Mesodermal cell (in vitro differentiated cells): ENCODE measurements around the gene SNCAIP.

Source experiments
- H3K27ac ChIP-seq: 2 replicates; pipeline ENCODE4 v1.7.0; 2013; ENCODE audit warnings: mild to moderate bottlenecking, low read depth, low read length, moderate library complexity; ENCODE audit not compliant: severe bottlenecking
- H3K36me3 ChIP-seq: 2 replicates; pipeline ENCODE4 v1.7.1; 2013; ENCODE audit warnings: mild to moderate bottlenecking, low read length, moderate library complexity; ENCODE audit not compliant: control insufficient read depth, insufficient read depth
- H3K4me1 ChIP-seq: one replicate; pipeline ENCODE4 v1.7.1; 2013; ENCODE audit warnings: mild to moderate bottlenecking, low read length; ENCODE audit not compliant: insufficient read depth, control insufficient read depth, poor library complexity, severe bottlenecking
- H3K4me3 ChIP-seq: 2 replicates; pipeline ENCODE4 v1.7.0; 2013; ENCODE audit warnings: low read length, control low read depth, mild to moderate bottlenecking; ENCODE audit not compliant: insufficient read depth, poor library complexity, severe bottlenecking; ENCODE audit errors: extremely low read depth
- H3K9me3 ChIP-seq: 2 replicates; pipeline ENCODE4 v1.7.1; 2013; ENCODE audit warnings: mild to moderate bottlenecking, low read length, moderate library complexity; ENCODE audit not compliant: control insufficient read depth
- WGBS, 2 experiments: methylation state at CpG; one replicate each; pipeline ENCODE4 v1.1.5; 2013; ENCODE audit warnings: missing lambda C conversion rate in 2 of 2; ENCODE audit not compliant: insufficient coverage in 2 of 2; 5-methylcytosine and 5-hydroxymethylcytosine counted together

Gene SNCAIP

GRCh38 chr5:122423221-122423620, 111.2 kb downstream of the SNCAIP start:
- 65 to 97% methylated on average over 2 to 4 of the region's 4 CpGs for WGBS, 2 experiments
- H3K36me3 ChIP-seq: no peaks in the 10 kb centered on the region
- H3K4me3 ChIP-seq: no peak overlapping the region
- H3K27ac ChIP-seq: no peak overlapping the region
- H3K4me1 ChIP-seq: no peaks in the 10 kb centered on the region
- no peaks in the 10 kb centered on the region for H3K9me3 ChIP-seq

DNA sequence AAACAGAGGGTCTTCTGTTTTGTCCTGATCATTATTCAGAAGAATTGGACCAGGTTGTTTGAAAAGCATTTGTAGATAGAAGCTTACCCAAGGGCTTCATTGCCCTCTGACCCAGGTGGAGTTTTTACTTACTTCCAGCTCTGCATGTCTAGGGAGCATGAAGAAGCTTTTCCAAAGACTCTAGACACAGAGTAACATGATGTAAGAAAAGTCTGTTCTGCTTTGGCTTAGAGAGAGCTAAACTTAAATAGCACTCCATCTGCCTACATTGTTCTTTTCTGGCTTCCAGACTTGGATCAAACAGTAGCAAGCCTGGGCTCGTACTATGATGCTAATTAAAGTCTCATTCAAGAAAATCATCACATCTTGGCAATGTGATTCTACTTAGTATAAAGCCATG, 112.1 kb downstream of the SNCAIP start:
- no peaks in the 10 kb centered on the region for H3K4me1 ChIP-seq
- no peaks in the 10 kb centered on the region for H3K9me3 ChIP-seq
- WGBS, 2 experiments: 100% methylated on average over 1 of the region's 1 CpG; no CpG with 5 or more reads in 1 of the 2 experiments
- H3K27ac ChIP-seq: no peak overlapping the region
- no peak overlapping the region for H3K4me3 ChIP-seq
- no peaks in the 10 kb centered on the region for H3K36me3 ChIP-seq

DNA sequence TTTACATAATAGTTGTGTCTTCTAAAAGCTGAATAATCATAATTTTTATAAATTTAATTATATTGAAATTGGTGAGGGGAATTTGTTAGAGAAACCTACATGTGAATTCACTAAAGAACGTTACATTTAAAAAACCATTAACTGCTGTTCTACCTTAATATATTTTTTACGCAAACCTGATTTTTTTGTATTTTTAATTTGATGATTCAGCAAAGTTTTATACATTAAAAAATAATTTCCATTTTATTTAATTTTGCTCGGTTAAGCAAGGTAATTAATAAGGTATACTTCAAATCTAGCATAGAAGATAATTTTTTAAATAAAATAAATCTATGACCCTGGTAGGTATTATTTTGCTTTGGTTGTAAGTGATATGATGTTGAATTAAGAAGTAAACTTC, 114.3 kb downstream of the SNCAIP start:
- H3K4me1 ChIP-seq: no peaks in the 10 kb centered on the region
- H3K27ac ChIP-seq: no peak overlapping the region
- no peaks in the 10 kb centered on the region for H3K9me3 ChIP-seq
- no peak overlapping the region for H3K4me3 ChIP-seq
- no CpG with 5 or more reads among the region's 3 CpGs for WGBS, 2 experiments
- H3K36me3 ChIP-seq: no peaks in the 10 kb centered on the region

- Histone ChIP-seq H3K36me3 (no peaks in the 10 kb centered on the region), H3K4me1 (no peaks in the 10 kb centered on the region), H3K4me3 (no peak overlapping the region), H3K9me3 (no peaks in the 10 kb centered on the region), H3K27ac (no peak overlapping the region)
- 92% methylated on average over 2 of the region's 2 CpGs; no CpG with 5 or more reads in 1 of the 2 experiments for WGBS, 2 experiments
Observed at GRCh38 chr5:122427621-122428020, 115.6 kb downstream of the SNCAIP start.

DNA sequence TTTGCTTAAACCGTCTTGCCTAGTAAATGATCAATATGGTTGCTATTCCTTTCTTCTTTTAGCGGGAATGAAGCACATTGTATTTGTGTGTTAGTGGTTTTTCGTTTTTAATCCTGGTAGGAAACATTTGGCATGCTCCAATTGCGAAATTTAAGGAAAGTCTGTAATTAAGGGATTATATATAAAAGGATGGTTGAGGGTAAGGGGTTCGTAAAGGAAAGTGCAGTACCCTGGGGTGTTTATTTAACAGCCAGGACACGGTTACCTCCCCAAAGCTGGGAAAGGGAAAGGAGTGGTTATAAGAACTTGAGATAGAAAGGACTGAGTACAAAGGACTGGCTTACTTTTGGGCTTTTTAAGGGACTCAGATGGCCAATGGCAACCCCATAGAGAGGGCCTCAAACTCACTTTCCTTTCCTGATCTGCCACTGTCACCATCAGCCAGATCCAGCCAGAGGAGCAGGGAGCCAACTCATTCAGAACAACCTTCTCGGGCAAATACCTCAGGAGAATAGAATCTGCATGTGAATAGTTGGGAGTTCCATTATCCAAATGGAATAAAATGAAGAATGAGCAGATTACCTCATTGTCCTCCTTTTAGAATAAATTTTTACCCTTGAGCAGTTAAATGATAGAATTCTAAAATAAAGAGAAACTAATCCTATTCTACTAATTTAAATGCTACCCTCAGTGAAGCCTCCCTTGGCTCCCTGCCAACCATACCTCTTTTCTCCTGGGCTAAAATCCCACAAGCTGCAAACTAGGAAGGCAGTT, 117.7 kb downstream of the SNCAIP start:
- no peak overlapping the region for H3K27ac ChIP-seq
- no peaks in the 10 kb centered on the region for H3K36me3 ChIP-seq
- 76% methylated on average over 3 to 5 of the region's 7 CpGs for WGBS, 2 experiments
- no peaks in the 10 kb centered on the region for H3K4me1 ChIP-seq
- H3K9me3 ChIP-seq: no peaks in the 10 kb centered on the region
- H3K4me3 ChIP-seq: no peak overlapping the region

DNA sequence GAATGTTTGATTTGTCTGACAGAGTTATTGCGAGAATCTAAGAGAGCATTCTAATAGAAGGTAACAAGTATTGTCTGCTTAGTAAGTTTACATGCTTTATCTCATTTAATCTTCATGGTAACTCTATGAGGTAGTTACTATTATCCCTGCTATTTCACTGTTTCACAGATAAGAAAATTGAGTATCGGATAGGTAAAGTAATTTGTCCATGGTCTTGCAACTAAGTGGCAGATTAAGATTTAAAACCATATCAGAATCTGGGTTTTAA, 118.2 kb downstream of the SNCAIP start:
- Histone ChIP-seq H3K36me3 (no peaks in the 10 kb centered on the region), H3K9me3 (no peaks in the 10 kb centered on the region), H3K4me1 (no peaks in the 10 kb centered on the region), H3K27ac (no peak overlapping the region), H3K4me3 (no peak overlapping the region)
- 100% methylated on average over 1 of the region's 2 CpGs; no CpG with 5 or more reads in 1 of the 2 experiments for WGBS, 2 experiments

GRCh38 chr5:122431298-122431697, 119.3 kb downstream of the SNCAIP start:
- no peaks in the 10 kb centered on the region for H3K36me3 ChIP-seq
- no peak overlapping the region for H3K27ac ChIP-seq
- no CpG with 5 or more reads among the region's 1 CpG for WGBS, 2 experiments
- no peak overlapping the region for H3K4me3 ChIP-seq
- no peaks in the 10 kb centered on the region for H3K9me3 ChIP-seq
- no peaks in the 10 kb centered on the region for H3K4me1 ChIP-seq

- H3K27ac ChIP-seq: no peak overlapping the region
- no peaks in the 10 kb centered on the region for H3K36me3 ChIP-seq
- H3K9me3 ChIP-seq: no peaks in the 10 kb centered on the region
- H3K4me3 ChIP-seq: no peak overlapping the region
- 94 to 95% methylated on average over 3 to 4 of the region's 5 CpGs for WGBS, 2 experiments
- H3K4me1 ChIP-seq: no peaks in the 10 kb centered on the region
Observed at GRCh38 chr5:122434205-122434970, 122.4 kb downstream of the SNCAIP start.

DNA sequence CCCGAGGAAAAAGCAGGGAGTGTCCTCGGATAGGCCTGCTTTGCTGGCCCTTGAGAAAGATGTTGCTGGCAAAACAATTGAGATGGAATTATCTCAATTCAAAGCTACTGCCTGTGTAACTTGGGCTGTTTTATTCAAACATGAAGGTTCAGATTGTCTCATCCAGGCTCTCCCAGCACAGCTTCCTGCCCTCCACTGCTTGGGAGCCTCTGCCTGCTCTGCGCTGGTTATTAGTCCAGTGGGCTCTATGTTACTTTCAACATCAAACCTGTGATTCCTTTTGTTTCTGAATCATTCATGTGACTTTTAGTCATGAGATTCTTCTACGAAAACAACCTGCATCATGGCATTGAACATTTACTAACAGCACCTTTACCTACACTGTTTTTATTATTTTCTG, 123.2 kb downstream of the SNCAIP start:
- no peaks in the 10 kb centered on the region for H3K4me1 ChIP-seq
- H3K27ac ChIP-seq: no peak overlapping the region
- no peaks in the 10 kb centered on the region for H3K36me3 ChIP-seq
- WGBS, 2 experiments: 93 to 96% methylated on average over 2 to 3 of the region's 4 CpGs
- no peaks in the 10 kb centered on the region for H3K9me3 ChIP-seq
- no peak overlapping the region for H3K4me3 ChIP-seq

GRCh38 chr5:122435761-122436160, 123.7 kb downstream of the SNCAIP start:
- Histone ChIP-seq H3K36me3 (no peaks in the 10 kb centered on the region), H3K27ac (no peak overlapping the region), H3K4me3 (no peak overlapping the region), H3K4me1 (no peaks in the 10 kb centered on the region), H3K9me3 (no peaks in the 10 kb centered on the region)
- 86 to 90% methylated on average over 1 to 2 of the region's 3 CpGs for WGBS, 2 experiments

- no peak overlapping the region for H3K27ac ChIP-seq
- no peaks in the 10 kb centered on the region for H3K9me3 ChIP-seq
- H3K4me1 ChIP-seq: no peaks in the 10 kb centered on the region
- H3K4me3 ChIP-seq: no peak overlapping the region
- H3K36me3 ChIP-seq: no peaks in the 10 kb centered on the region
Observed at GRCh38 chr5:122436615-122437014, 124.6 kb downstream of the SNCAIP start.
